Erythroblast (primary cell): ENCODE measurements around the gene NEDD4L.

Experiments used
- GATA1 ChIP-seq: IDR thresholded peaks from 2 replicates; pipeline ENCODE4 v1.6.1; 2011; ENCODE audit warnings: low read depth, mild to moderate bottlenecking, control low read depth, low read length, moderate library complexity
- POLR2A ChIP-seq: IDR thresholded peaks from 2 replicates; pipeline ENCODE4 v1.6.1; 2011; ENCODE audit warnings: mild to moderate bottlenecking, low read length

- TF ChIP-seq POLR2A (no peak), GATA1 (no peak)
Measured at GRCh38 chr18:58109256-58109655, 65.2 kb downstream of the NEDD4L start.
